ENCODE data around the gene SNUPN.

Gene SNUPN

GRCh38 chr15:75662823-75663519 lies 37.4 kb upstream of the SNUPN start:
- TF ChIP-seq FOXK2 (IDR thresholded peaks at IDR 0.05) (no peak), LEF1 (IDR thresholded peaks at IDR 0.05; ENCODE audit: borderline replicate concordance) (no peak), ZNF384 (IDR thresholded peaks at IDR 0.05) (no peak), CTBP1 (IDR thresholded peaks at IDR 0.05; ENCODE audit: borderline replicate concordance) (no peak), FOXA1 (IDR thresholded peaks at IDR 0.05) (no peak), FOXM1 (IDR thresholded peaks at IDR 0.05; ENCODE audit: borderline replicate concordance) (no peak), ELF4 (IDR thresholded peaks at IDR 0.05) (no peak), L3MBTL2 (conservative IDR thresholded peaks at IDR 0.05) (no peak), ARNT (IDR thresholded peaks at IDR 0.05) (no peak)
- TF ChIP-seq, protein P1, sequence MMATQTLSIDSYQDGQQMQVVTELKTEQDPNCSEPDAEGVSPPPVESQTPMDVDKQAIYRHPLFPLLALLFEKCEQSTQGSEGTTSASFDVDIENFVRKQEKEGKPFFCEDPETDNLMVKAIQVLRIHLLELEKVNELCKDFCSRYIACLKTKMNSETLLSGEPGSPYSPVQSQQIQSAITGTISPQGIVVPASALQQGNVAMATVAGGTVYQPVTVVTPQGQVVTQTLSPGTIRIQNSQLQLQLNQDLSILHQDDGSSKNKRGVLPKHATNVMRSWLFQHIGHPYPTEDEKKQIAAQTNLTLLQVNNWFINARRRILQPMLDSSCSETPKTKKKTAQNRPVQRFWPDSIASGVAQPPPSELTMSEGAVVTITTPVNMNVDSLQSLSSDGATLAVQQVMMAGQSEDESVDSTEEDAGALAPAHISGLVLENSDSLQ (IDR thresholded peaks at IDR 0.05) = no peak
- ChIA-PET POLR2A (interaction anchor here (0.9 kb wide), 1 partner anchor 11 kb away, joined by 3 read pairs; no protein-coding TSS in a partner anchor), CTCF (interaction anchor here (1.2 kb wide), 1 partner anchor 15 kb away, joined by 3 read pairs; the partner anchor contains the start of gene SNX33)
- DNase-seq (ENCODE audit: extremely low spot score) = no peak

DNA sequence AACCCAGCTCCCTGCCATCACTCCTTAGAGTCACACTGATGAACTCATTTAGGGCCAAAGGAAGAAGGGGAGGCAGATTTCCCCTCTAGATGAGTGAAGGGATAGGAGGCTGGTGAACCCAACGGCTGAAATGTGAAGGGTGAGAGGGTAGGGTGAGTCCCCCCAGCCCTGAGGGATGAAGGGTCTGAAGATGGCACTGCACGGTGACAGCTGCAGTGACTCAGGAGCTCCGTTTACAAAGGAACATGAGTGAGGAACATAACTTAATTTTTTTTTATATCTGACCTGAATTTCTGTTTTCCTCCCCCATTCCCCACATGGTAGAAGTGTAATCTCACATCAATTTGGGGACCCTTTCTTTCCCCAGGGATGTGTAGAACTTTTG lies 36.2 kb upstream of the SNUPN start:
- DNase-seq (ENCODE audit: extremely low spot score) = no peak
- TF ChIP-seq, protein P1 (IDR thresholded peaks at IDR 0.05) = no peak
- TF ChIP-seq L3MBTL2 (conservative IDR thresholded peaks at IDR 0.05) (no peak), TARDBP (IDR thresholded peaks at IDR 0.05) (no peak), BHLHE40 (IDR thresholded peaks at IDR 0.05; ENCODE audit: borderline replicate concordance) (no peak), ELF4 (IDR thresholded peaks at IDR 0.05) (no peak), ARNT (IDR thresholded peaks at IDR 0.05) (no peak)
- ChIA-PET CTCF (interaction anchor here (1.1 to 1.2 kb wide), 2 partner anchors 11 to 14 kb away, joined by 3 to 4 read pairs; partner anchors contain the start of gene SNX33), POLR2A (interaction anchor here (0.8 to 1.4 kb wide), 3 partner anchors 8 to 14 kb away, joined by 3 to 4 read pairs (median 3); partner anchors contain the start of gene SNX33)

DNA sequence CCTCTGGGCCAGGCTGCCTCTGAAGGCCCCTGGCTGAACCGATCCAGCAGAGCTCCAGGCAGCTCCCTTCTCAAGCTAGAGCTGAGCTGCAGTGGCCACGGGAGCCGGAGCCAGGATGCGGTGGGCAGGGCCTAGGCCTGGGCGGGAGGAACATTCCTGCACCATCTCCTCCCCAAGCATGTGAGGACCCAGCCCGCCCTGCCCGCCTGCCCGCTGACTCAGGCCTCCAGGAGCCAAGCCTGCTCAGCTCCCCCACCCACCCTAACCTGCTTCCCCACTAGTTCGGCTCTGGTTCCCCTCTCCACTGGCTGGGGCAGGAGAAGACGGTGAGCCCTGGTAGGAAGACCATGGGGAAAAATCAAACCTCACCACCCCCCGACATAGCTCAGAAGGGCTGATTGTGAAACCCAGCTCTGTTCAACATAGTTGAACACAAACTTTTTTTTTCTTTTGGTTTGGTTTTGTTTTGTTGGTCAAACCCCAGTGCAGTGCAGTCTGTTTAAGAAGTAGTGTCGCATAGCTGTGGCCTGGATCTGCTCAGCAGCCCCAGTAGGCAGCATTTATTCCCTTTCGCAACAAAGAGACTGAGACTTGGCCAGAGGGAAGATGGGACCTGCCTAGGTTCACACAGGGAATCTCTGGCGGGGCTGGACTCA lies 35.7 kb upstream of the SNUPN start:
- ChIA-PET CTCF (interaction anchor here (1.1 to 1.2 kb wide), 2 partner anchors 12 to 14 kb away, joined by 3 to 4 read pairs; partner anchors contain the start of gene SNX33), POLR2A (interaction anchor here (0.8 to 1.4 kb wide), 5 partner anchors 8 to 14 kb away, joined by 3 to 4 read pairs (median 3); partner anchors contain the start of gene SNX33)
- no peak for DNase-seq (ENCODE audit: extremely low spot score)
- TF ChIP-seq FOXK2 (IDR thresholded peaks at IDR 0.05) = no peak
- TF ChIP-seq, protein P1 (IDR thresholded peaks at IDR 0.05) = no peak
- no peak for TF ChIP-seq LEF1 (IDR thresholded peaks at IDR 0.05; ENCODE audit: borderline replicate concordance)
- TF ChIP-seq ELF4 (IDR thresholded peaks at IDR 0.05) = no peak

- CTCF ChIA-PET = no interaction called here
- no peak for DNase-seq (ENCODE audit: extremely low spot score)
- TF ChIP-seq BHLHE40 (IDR thresholded peaks at IDR 0.05; ENCODE audit: borderline replicate concordance) (no peak), CTBP1 (IDR thresholded peaks at IDR 0.05; ENCODE audit: borderline replicate concordance) (no peak)
- POLR2A ChIA-PET = interaction anchor here (0.8 to 1.4 kb wide), 5 partner anchors 10 to 20 kb away, joined by 3 to 4 read pairs (median 3); partner anchors contain the start of genes IMP3 and SNX33
Measured at GRCh38 chr15:75659928-75660645, 34.6 kb upstream of the SNUPN start.

GRCh38 chr15:75659141-75659771 lies 33.7 kb upstream of the SNUPN start:
- CTCF ChIA-PET = no interaction called here
- POLR2A ChIA-PET = interaction anchor here (0.6 to 1.1 kb wide), 3 partner anchors 12 to 175 kb away, joined by 3 to 4 read pairs (median 3); partner anchors contain the start of genes IMP3 and SNX33
- TF ChIP-seq FOXA1 (IDR thresholded peaks at IDR 0.05) = no peak
- no peak for TF ChIP-seq TARDBP (IDR thresholded peaks at IDR 0.05)
- TF ChIP-seq, protein P1 (IDR thresholded peaks at IDR 0.05) = no peak
- no peak for TF ChIP-seq ARNT (IDR thresholded peaks at IDR 0.05)
- TF ChIP-seq SP1 (IDR thresholded peaks at IDR 0.05) = no peak
- TF ChIP-seq CTBP1 (IDR thresholded peaks at IDR 0.05; ENCODE audit: borderline replicate concordance) = no peak
- no peak for TF ChIP-seq ZNF384 (IDR thresholded peaks at IDR 0.05)
- no peak for TF ChIP-seq BHLHE40 (IDR thresholded peaks at IDR 0.05; ENCODE audit: borderline replicate concordance)
- no peak for TF ChIP-seq HDGF (IDR thresholded peaks at IDR 0.05; ENCODE audit: borderline replicate concordance)
- TF ChIP-seq FOXM1 (IDR thresholded peaks at IDR 0.05; ENCODE audit: borderline replicate concordance) = no peak
- TF ChIP-seq SUZ12 (IDR thresholded peaks at IDR 0.05) = no peak
- no peak for TF ChIP-seq NFRKB (IDR thresholded peaks at IDR 0.05)
- TF ChIP-seq L3MBTL2 (conservative IDR thresholded peaks at IDR 0.05) = no peak
- TF ChIP-seq ELF4 (IDR thresholded peaks at IDR 0.05) = no peak
- no peak for TF ChIP-seq LEF1 (IDR thresholded peaks at IDR 0.05; ENCODE audit: borderline replicate concordance)
- no peak for TF ChIP-seq FOXK2 (IDR thresholded peaks at IDR 0.05)
- no peak for DNase-seq (ENCODE audit: extremely low spot score)
